GM19455 (cell line): ENCODE results near the gene KCNQ1OT1.
A peak's percentile ranks its signal among the peaks of the same experiment; 100 is the strongest.

ENCODE experiments used
- ATAC-seq: cut with Tn5 transposase; IDR thresholded peaks from one replicate; pipeline ENCODE4 v1.9.1; 2021; ENCODE audit not compliant: unreplicated experiment

KCNQ1OT1 gene

GRCh38 chr11:2703363-2704141 lies 3.8 kb upstream of the KCNQ1OT1 start:
- ATAC-seq = no peak

GRCh38 chr11:2702771-2703362 lies 3.1 kb upstream of the KCNQ1OT1 start:
- ATAC-seq = no peak

GRCh38 chr11:2701898-2702434 lies 2.2 kb upstream of the KCNQ1OT1 start:
- ATAC-seq = no peak

GRCh38 chr11:2701230-2701629 lies 1.4 kb upstream of the KCNQ1OT1 start:
- ATAC-seq = no peak

GRCh38 chr11:2700415-2701211 lies 819 bp upstream of the KCNQ1OT1 start:
- peak; percentile 27 for ATAC-seq

GRCh38 chr11:2699185-2699530 lies 636 bp downstream of the KCNQ1OT1 start:
- ATAC-seq = no peak

- no peak for ATAC-seq
Observed at GRCh38 chr11:2698386-2699184, 1.2 kb downstream of the KCNQ1OT1 start.

GRCh38 chr11:2697866-2698265 lies 1.9 kb downstream of the KCNQ1OT1 start:
- no peak for ATAC-seq

GRCh38 chr11:2696455-2696854 lies 3.3 kb downstream of the KCNQ1OT1 start:
- ATAC-seq = no peak

- ATAC-seq = no peak
Observed at GRCh38 chr11:2694995-2695939, 4.5 kb downstream of the KCNQ1OT1 start.

GRCh38 chr11:2694495-2694894 lies 5.3 kb downstream of the KCNQ1OT1 start:
- ATAC-seq = no peak

GRCh38 chr11:2693271-2694261 lies 6.2 kb downstream of the KCNQ1OT1 start:
- ATAC-seq = no peak

GRCh38 chr11:2691991-2692875 lies 7.6 kb downstream of the KCNQ1OT1 start:
- ATAC-seq = no peak

- ATAC-seq = no peak
Observed at GRCh38 chr11:2691355-2691761, 8.4 kb downstream of the KCNQ1OT1 start.

- no peak for ATAC-seq
Observed at GRCh38 chr11:2690596-2691354, 9.0 kb downstream of the KCNQ1OT1 start.

GRCh38 chr11:2689651-2690575 lies 9.9 kb downstream of the KCNQ1OT1 start:
- no peak for ATAC-seq
